Mesendoderm (in vitro differentiated cells): ENCODE results near the gene GRIP1.
"Not testable (repeated sequence)": the region's sequence is repeated elsewhere in the genome, so short reads cannot be mapped to it uniquely, and the experiment has no call there.

Source experiments
- DNase-seq: peaks from one replicate; pipeline ENCODE4 v3.0.0; 2013
- H2AK5ac ChIP-seq: 2 replicates; pipeline ENCODE4 v1.6.1; 2013; ENCODE audit warnings: low read length, inconsistent platforms
- H2BK120ac ChIP-seq: 2 replicates; pipeline ENCODE4 v1.6.1; 2013; ENCODE audit warnings: low read depth, mild to moderate bottlenecking, low read length, moderate library complexity, mixed read lengths
- H2BK15ac ChIP-seq: replicated peaks from 2 replicates; pipeline ENCODE4 v1.6.1; 2013; ENCODE audit warnings: low read depth, mild to moderate bottlenecking, moderate library complexity
- H2BK5ac ChIP-seq: 2 replicates; pipeline ENCODE4 v1.6.1; 2013; ENCODE audit warnings: low read length, inconsistent platforms
- H3K18ac ChIP-seq: 2 replicates; pipeline ENCODE4 v1.6.1; 2013; ENCODE audit warnings: mild to moderate bottlenecking, low read length, mixed read lengths
- H3K23ac ChIP-seq: one replicate; pipeline ENCODE4 v1.6.1; 2013; ENCODE audit warnings: low read length
- H3K27ac ChIP-seq: 2 replicates; pipeline ENCODE4 v1.5.1; 2013; ENCODE audit warnings: low read depth, mild to moderate bottlenecking, inconsistent platforms, low read length, moderate library complexity
- H3K27me3 ChIP-seq: 2 replicates; pipeline ENCODE4 v1.6.1; 2013; ENCODE audit warnings: low read length, control low read depth, mild to moderate bottlenecking, inconsistent platforms; ENCODE audit not compliant: insufficient read depth, poor library complexity
- H3K36me3 ChIP-seq: 2 replicates; pipeline ENCODE4 v1.6.1; 2013; ENCODE audit warnings: low read length, inconsistent platforms; ENCODE audit not compliant: control insufficient read depth, insufficient read depth
- H3K4ac ChIP-seq: one replicate; pipeline ENCODE4 v1.6.1; 2013; ENCODE audit warnings: low read depth, mild to moderate bottlenecking, low read length, moderate library complexity
- H3K4me1 ChIP-seq: 2 replicates; pipeline ENCODE4 v1.6.1; 2013; ENCODE audit warnings: low read depth, low read length, inconsistent platforms; ENCODE audit not compliant: control insufficient read depth
- H3K4me2 ChIP-seq: 2 replicates; pipeline ENCODE4 v1.6.1; 2013; ENCODE audit warnings: low read length
- H3K4me3 ChIP-seq: 2 replicates; pipeline ENCODE4 v1.5.1; 2013; ENCODE audit warnings: mild to moderate bottlenecking, low read length
- H3K56ac ChIP-seq: one replicate; pipeline ENCODE4 v1.6.1; 2013; ENCODE audit warnings: low read length
- H3K79me1 ChIP-seq: 2 replicates; pipeline ENCODE4 v1.6.1; 2013; ENCODE audit warnings: low read length, inconsistent platforms
- H3K79me2 ChIP-seq: 2 replicates; pipeline ENCODE4 v1.6.1; 2013; ENCODE audit warnings: mild to moderate bottlenecking, low read length; ENCODE audit not compliant: control insufficient read depth, insufficient read depth
- H3K9ac ChIP-seq: 2 replicates; pipeline ENCODE4 v1.6.1; 2013; ENCODE audit warnings: low read length, inconsistent platforms
- H4K5ac ChIP-seq: one replicate; pipeline ENCODE4 v1.6.1; 2013; ENCODE audit warnings: low read length
- H4K8ac ChIP-seq: one replicate; pipeline ENCODE4 v1.6.1; 2013; ENCODE audit warnings: low read depth, mild to moderate bottlenecking, control low read depth, low read length, moderate library complexity
- WGBS: extraction: QIAGEN DNeasy Blood & Tissue Kit; methylation state at CpG from one replicate; pipeline ENCODE4 v1.1.7; 2013; ENCODE audit warnings: low lambda C conversion rate, missing lambda C conversion rate; ENCODE audit not compliant: insufficient coverage; ENCODE audit errors: extremely low coverage; 5-methylcytosine and 5-hydroxymethylcytosine counted together

GRIP1 gene

DNA sequence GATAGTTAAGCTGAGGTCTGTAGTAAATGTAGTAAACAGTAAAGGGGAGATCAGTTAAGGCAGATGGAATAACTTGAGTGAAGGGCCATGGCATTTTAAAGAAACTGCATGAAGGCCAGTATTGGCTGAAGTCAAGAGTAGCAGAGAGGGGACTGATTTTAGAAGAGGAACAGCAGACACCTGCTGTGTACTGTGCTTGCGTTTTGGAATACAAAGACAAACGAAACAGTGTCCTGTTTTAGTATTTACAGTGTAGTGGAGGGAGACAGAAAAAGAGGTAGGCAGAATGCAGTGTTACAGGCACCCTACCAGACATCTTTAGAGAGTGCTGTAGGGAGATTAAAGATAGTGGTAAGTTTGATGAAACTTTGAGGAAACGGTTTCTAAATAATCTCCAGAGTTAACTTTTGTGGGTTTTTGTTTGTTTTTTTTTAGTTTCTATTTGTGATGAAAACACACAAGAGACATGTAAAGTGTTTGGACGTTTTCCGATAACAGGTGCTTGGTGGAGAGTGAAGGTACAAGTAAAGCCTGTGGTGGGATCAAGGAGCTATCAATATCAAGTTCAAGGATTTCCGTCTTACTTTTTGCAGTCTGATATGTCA, 374.5 kb downstream of the GRIP1 start:
- no peak overlapping the region for H2BK120ac ChIP-seq
- no peak overlapping the region for H3K56ac ChIP-seq
- no peak overlapping the region for H2AK5ac ChIP-seq
- H3K27me3 ChIP-seq: no peaks in the 10 kb centered on the region
- no peaks in the 10 kb centered on the region for H3K79me2 ChIP-seq
- H3K79me1 ChIP-seq: peaks cover 2% of the 10 kb centered on the region
- H3K4ac ChIP-seq: no peak overlapping the region
- no peak overlapping the region for H3K4me2 ChIP-seq
- H3K23ac ChIP-seq: no peak overlapping the region
- H3K9ac ChIP-seq: no peak overlapping the region
- no peak overlapping the region for H2BK5ac ChIP-seq
- H4K8ac ChIP-seq: no peak overlapping the region
- no peak overlapping the region for H4K5ac ChIP-seq
- DNase-seq: no peak
- H3K4me3 ChIP-seq: no peak overlapping the region
- H3K4me1 ChIP-seq: no peaks in the 10 kb centered on the region
- H3K18ac ChIP-seq: no peak overlapping the region
- no peak overlapping the region for H2BK15ac ChIP-seq
- no peak overlapping the region for H3K27ac ChIP-seq
- no CpG with 5 or more reads among the region's 6 CpGs for WGBS
- H3K36me3 ChIP-seq: no peaks in the 10 kb centered on the region

DNA sequence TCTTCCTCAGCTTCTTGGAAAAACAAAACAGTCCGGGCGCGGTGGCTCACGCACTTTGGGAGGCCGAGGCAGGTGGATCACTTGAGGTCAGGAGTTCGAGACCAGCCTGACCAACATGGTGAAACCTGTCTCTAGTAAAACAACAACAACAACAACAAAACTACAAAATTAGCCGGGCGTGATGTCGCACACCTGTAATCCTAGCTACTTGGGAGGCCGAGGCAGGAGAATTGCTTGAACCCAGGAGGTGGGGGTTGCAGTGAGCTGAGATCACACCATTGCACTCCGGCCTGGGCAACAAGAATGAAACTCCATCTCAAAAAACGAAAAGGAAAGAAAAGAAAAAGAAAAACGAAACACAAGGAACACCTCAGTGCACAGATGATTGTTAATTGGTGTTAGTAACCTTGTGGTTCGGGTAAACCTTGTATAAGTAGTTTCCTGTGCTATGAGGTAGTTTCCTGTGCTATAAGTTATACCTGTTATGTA, 375.5 kb downstream of the GRIP1 start:
- H3K56ac ChIP-seq, H3K27me3 ChIP-seq, H2BK120ac ChIP-seq, H2BK5ac ChIP-seq, H3K27ac ChIP-seq, H3K4me3 ChIP-seq, H3K4me2 ChIP-seq, H4K8ac ChIP-seq, H3K4ac ChIP-seq, H3K18ac ChIP-seq, H3K36me3 ChIP-seq, H3K23ac ChIP-seq, H3K79me2 ChIP-seq, H4K5ac ChIP-seq, H3K4me1 ChIP-seq, DNase-seq, H2AK5ac ChIP-seq, H3K9ac ChIP-seq, H2BK15ac ChIP-seq, H3K79me1 ChIP-seq: not testable (repeated sequence)
- no CpG with 5 or more reads among the region's 14 CpGs for WGBS

DNA sequence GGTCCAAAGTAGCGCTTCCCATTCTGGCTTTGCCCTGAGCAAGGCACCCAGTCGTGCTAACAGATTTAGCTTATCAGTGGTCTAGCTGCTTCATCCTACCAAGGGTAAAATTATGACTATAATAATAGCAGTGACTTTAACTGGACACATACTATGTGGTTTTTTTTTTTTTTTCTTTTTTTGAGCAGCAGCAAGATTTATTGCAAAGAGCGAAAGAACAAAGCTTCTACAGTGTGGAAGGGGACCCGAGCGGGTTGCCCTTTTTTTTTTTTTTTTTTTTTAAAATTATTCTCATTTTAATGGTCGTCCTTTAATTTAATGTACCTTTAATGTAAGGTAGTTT, 376.1 kb downstream of the GRIP1 start:
- Histone ChIP-seq H3K27me3 (no peaks in the 10 kb centered on the region), H3K4ac (no peak overlapping the region), H2BK15ac (no peak overlapping the region), H4K8ac (no peak overlapping the region), H2BK120ac (no peak overlapping the region), H3K23ac (peak overlapping the region; percentile 91), H3K4me3 (peak overlapping the region; percentile 97), H3K79me1 (peaks cover 2% of the 10 kb centered on the region), H3K18ac (no peak overlapping the region), H3K4me1 (no peaks in the 10 kb centered on the region), H3K9ac (peak overlapping the region; percentile 94), H3K56ac (peak overlapping the region; percentile 98), H3K4me2 (peak overlapping the region; percentile 88), H3K79me2 (no peaks in the 10 kb centered on the region), H2AK5ac (no peak overlapping the region), H3K36me3 (no peaks in the 10 kb centered on the region), H4K5ac (no peak overlapping the region), H3K27ac (peak overlapping the region; percentile 9), H2BK5ac (peak overlapping the region; percentile 84)
- no CpG with 5 or more reads among the region's 6 CpGs for WGBS
- DNase-seq: no peak

DNA sequence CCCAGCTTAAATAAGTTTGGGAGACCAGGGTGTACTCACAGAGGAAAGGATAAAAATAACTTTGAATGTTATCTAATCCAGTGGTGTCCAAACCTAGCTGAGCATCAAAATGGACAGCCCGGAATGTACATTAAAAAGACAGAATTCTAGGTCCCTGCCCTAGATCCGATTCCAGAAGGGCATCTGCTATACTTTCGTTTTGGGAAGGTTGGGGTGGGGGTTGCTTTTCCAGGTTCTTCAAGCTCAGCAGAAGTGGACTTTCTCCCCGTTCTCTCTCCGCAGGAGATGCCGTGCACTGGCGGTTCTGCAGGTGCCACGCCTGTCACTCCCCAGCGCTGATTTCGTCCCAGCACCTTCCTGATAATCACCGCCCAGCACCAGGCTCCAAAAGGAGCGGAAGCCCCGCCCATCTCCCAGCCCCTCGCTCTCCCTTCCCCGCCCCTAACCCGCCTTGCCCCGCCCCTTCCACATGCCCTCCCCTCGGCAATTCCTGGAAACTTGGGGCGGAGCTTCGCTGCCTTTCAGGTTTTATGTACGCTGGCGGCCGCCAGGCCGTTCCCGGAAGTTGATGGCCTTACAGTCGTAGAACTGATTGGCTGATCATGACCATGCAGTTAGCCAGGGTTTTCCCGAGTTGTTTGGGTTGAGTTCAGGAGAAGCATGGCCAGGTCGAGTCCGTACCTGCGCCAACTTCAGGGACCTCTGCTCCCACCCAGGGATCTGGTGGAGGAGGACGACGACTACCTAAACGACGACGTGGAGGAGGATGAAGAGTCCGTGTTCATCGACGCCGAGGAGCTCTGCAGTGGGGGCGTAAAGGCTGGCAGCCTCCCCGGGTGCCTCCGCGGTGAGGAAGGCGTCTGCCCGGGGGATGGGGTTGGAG, 376.7 kb downstream of the GRIP1 start, which contains the start of gene HELB:
TSS of gene HELB (plus strand) at position 550 of the 883 bp plus-strand sequence. CDS start at position 661, 111 bp downstream.
- Histone ChIP-seq H2BK120ac (no peak within 1 kb of the TSS), H3K79me1 (peaks cover 2% of the 10 kb centered on the region), H3K56ac (peak within 1 kb of the TSS; percentile 98), H3K4me3 (peak within 1 kb of the TSS; percentile 97), H3K23ac (peak within 1 kb of the TSS; percentile 91), H3K36me3 (no peaks in the 10 kb centered on the region), H3K79me2 (no peaks in the 10 kb centered on the region), H2AK5ac (no peak within 1 kb of the TSS), H3K4ac (no peak within 1 kb of the TSS), H3K9ac (peak within 1 kb of the TSS; percentile 94), H3K4me1 (no peaks in the 10 kb centered on the region), H3K4me2 (peak within 1 kb of the TSS; percentile 88), H3K27me3 (no peaks in the 10 kb centered on the region), H2BK15ac (no peak within 1 kb of the TSS), H4K8ac (no peak within 1 kb of the TSS), H2BK5ac (peak within 1 kb of the TSS; percentile 84), H3K27ac (peak within 1 kb of the TSS; percentile 9), H4K5ac (no peak within 1 kb of the TSS), H3K18ac (no peak within 1 kb of the TSS)
- WGBS: no CpG with 5 or more reads among the region's 45 CpGs
- DNase-seq: peak; percentile 99

DNA sequence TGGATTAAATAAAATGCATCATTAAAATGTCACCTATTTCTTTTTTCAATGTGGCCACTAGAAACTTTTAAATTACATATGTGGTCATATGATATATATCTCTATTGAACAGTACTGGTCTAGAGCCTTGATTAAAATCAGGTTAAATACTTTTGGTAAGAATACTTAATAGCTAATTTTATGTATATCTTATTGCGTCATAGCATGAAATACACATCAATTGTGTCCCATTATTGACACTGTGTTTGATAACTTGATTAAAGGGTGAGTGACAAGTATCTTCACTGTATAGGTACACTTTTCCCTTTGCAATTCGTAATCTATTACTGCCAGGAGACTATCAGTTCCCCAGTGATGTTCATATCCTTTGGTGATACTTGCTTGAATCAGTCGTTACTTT, 381.0 kb downstream of the GRIP1 start:
- Histone ChIP-seq H3K27me3 (no peaks in the 10 kb centered on the region), H3K79me1 (no peaks in the 10 kb centered on the region), H3K36me3 (no peaks in the 10 kb centered on the region), H2BK5ac (no peak overlapping the region), H3K9ac (no peak overlapping the region), H2AK5ac (no peak overlapping the region), H3K23ac (no peak overlapping the region), H3K4me3 (no peak overlapping the region), H2BK120ac (no peak overlapping the region), H3K18ac (no peak overlapping the region), H3K4ac (no peak overlapping the region), H2BK15ac (no peak overlapping the region), H4K8ac (no peak overlapping the region), H3K4me2 (no peak overlapping the region), H3K27ac (no peak overlapping the region), H3K79me2 (no peaks in the 10 kb centered on the region), H3K4me1 (no peaks in the 10 kb centered on the region), H3K56ac (no peak overlapping the region), H4K5ac (no peak overlapping the region)
- no peak for DNase-seq
- WGBS: no CpG with 5 or more reads among the region's 3 CpGs
